NCI-H1092 treated with DMSO at 0.1 percent for 48 hours (cell line): ENCODE measurements around the gene SOCS3.

Experiments
- DNase-seq: peaks from one replicate; lab custom pipeline; 2025; lab: John Stamatoyannopoulos, UW

SOCS3 gene

GRCh38 chr17:78359997-78360370, at the start of gene SOCS3:
SOCS3 (minus strand) TSS chr17:78360077; CDS start chr17:78359095, 982 bp downstream.
- peak; percentile 68 for DNase-seq

- DNase-seq, result peak; percentile 15
These were observed 49.5 kb upstream of the SOCS3 start for GRCh38 chr17:78409191-78409928.

DNA sequence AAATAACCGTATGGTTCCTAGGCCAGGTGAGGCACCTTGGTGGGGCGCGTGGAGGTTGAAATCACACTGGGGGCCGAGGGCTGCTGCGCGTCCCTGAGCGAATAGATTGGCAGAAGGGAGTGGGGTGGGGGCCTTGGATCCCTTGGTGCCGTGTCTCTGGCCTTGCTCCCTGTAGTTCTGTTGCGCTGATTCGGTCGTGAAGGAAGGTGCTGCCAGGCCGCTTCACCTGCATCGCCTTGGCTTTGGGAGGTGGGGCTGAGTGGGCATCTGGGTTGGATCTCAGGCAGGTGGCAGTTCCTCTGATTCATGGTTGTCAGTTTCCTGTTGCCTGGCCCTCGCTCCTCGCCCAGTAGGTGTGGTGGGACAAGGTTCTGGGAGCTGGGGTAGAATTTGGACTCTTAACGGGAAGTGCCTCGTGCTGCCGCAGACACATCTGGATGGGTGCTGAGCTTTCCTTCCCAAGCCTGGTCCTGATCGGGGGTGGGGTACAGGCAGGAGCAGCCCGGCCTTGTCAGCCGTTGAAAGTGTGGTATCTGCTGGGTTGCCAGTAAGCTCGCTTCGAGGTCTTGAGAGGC, 48.7 kb upstream of the SOCS3 start:
- DNase-seq, result no peak

DNA sequence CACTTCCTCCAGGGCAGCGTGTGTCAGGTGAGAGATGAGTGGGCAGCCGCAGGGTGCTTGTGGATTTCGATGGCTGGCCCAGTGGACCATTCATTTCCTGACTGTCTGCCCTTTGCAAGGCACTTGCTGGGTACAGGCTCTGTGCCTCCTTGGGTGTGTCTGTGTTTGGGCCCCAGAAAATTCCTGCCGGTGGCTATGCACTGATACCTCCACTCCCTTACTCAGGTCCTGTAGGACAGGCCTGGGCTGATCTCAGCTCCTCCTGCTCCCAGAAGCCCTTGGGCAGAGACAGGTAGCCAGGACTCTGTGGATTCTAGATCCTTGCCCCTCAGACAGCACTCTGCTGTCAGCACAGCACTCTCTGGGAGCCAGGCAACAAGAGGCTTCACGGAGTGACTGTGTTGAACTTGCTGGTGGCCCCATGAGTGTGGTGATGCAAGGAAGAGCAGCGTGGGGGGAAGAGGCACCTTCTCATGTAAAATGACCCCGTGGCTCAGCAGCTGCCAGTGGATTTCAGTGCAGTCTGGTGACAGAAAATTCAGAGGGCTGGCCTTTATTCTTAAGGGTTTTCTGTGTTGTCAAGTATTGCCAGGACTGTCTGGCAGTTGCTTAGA, 47.6 kb upstream of the SOCS3 start:
- no peak for DNase-seq

- no peak for DNase-seq
These were observed 47.0 kb upstream of the SOCS3 start for GRCh38 chr17:78406920-78407319.

DNA sequence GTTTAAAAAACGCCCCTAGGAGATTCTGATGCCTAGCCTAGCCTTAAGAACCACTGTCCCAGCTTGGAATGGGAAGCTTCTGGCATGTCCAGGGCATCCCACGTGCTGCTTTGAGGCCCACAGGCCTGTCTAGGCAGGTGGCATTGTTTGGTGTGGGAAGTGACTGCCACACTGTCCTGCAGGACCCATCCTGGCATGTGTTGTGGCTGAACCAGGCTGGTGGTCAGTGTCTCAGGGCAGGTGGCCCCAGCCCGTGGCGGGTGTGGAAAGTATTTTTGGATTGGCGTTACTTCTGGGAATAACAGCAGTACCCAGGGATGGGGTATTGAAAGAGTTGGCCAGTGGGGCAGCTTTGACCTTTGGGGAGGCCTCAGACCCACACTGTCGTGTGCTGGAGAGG, 46.5 kb upstream of the SOCS3 start:
- no peak for DNase-seq

DNA sequence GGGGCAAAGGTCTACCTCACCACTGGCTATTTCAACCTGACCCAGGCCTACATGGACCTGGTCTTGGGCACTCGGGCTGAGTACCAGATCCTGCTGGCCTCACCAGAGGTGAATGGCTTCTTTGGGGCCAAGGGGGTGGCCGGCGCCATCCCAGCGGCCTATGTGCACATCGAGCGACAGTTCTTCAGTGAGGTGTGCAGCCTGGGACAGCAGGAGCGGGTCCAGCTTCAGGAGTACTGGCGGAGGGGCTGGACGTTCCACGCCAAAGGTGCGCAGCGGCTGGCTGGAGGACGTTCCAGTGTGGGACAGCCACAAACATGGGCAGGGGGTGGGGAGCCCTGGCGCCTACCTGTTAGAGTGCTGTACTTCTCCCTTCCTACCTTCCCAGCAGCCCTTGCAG, 43.9 kb upstream of the SOCS3 start:
- DNase-seq, result no peak

- DNase-seq, result no peak
These were observed 42.0 kb upstream of the SOCS3 start for GRCh38 chr17:78401891-78402290.

GRCh38 chr17:78401246-78401645, 41.4 kb upstream of the SOCS3 start:
- DNase-seq, result no peak

DNA sequence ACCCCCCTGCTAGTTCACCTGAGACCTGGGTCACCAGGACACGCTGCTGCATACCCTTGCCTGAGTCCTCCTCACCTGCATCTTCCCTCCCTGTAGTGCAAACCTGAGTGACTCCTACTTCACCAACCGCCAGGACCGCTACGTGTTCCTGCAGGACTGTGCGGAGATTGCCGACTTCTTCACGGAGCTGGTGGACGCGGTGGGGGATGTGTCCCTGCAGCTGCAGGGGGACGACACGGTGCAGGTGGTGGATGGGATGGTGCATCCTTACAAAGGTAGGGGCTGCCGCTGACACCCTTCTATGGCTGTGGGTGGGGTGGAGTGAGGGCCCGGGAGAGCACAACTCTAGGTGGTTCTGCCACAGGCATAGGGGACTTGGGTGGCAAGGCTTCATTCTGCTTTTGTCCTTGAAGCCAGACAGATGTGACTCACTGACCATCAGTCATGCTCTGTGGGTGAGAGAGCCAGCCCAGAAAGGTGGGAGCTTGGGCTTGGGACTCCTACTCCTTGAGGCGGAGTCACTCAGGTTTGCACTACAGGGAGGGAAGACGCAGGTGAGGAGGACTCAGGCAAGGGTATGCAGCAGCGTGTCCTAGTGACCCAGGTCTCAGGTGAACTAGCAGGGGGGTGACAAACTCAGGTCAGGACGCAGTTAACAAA, 40.8 kb upstream of the SOCS3 start:
- DNase-seq, result no peak

GRCh38 chr17:78399693-78400144, 39.8 kb upstream of the SOCS3 start:
- DNase-seq, result no peak

GRCh38 chr17:78399028-78399692, 39.3 kb upstream of the SOCS3 start:
- no peak for DNase-seq

GRCh38 chr17:78398390-78398789, 38.5 kb upstream of the SOCS3 start:
- DNase-seq, result no peak

- DNase-seq, result no peak
These were observed 37.8 kb upstream of the SOCS3 start for GRCh38 chr17:78397681-78398101.

- DNase-seq, result no peak
These were observed 36.8 kb upstream of the SOCS3 start for GRCh38 chr17:78396441-78397337.

DNA sequence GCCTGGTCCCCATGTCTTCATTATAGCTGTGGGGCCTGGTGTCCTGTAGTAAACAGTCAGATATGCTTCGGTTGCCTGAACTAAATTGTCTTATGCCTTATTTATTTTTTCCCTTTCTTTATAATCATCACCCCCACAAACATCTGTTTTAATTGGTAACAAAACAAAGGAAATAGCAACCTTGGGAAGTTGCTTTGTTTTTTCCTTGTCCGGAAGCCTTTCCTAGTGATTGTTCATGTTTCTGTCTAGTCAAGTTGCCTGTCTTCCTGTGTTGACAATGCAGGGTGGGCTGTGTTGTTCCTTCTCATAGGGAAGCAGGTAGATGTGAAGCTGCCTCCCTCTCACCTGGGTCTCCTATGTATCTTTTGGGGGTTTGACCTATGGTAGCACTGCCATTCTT, 35.3 kb upstream of the SOCS3 start:
- DNase-seq, result no peak

GRCh38 chr17:78394209-78394608, 34.3 kb upstream of the SOCS3 start:
- peak; percentile 28 for DNase-seq

DNA sequence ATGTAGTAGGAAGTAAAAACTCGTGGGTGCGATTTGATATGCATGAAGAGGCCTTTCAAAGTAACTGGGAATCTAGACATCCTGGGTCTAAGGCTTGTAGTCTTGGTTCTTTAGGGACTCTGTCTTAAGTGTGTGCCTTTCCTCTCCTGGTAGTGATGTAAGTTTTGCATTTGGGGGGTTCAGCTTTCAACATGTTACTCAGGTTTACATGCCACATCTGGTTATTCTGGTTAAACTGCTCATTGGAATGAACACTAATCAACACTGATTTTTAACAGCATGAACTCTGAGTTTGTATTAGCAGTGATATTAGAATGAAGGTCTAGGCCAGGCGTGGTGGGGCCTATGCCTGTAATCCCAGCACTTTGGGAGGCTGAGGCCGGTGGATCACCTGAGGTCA, 33.7 kb upstream of the SOCS3 start:
- no peak for DNase-seq

DNA sequence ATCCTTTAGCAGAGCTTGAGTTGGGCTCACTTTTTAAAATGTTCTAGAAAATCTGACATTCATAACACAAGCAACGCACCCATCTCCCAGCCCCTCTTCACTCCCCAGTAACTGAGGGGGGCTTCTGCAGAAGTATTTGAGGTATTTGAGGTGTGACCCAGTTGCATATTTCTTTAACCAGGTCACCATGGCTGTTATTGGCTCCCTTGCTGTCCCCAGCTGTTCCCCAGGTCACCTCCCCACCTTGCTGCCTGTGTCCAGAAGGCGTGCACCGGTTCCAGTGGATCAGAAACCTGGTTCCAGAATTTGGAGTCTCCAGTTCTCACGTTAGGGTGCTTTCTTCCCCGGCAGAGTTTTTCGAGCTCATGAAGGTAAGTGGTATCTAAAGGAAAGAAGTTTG, 32.4 kb upstream of the SOCS3 start:
- no peak for DNase-seq

DNA sequence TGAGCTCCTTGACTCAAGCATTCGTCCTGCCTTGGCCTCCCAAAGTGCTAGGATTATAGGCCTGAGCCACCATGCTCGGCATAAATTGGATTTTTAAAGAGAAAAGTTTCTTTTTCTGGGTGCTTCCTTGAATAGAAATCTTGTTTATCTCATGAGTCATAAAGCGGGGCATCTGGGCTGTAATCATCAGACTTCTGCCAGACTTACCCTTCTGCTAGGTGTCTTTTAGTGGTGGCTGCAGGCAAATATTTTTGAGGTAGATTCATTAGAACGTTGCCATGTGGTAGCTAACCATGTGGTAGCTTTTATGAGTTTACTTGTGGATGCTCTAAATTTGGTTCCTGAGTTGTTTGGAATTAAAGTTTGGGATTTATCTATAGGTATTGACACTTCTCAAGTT, 32.0 kb upstream of the SOCS3 start:
- no peak for DNase-seq

DNA sequence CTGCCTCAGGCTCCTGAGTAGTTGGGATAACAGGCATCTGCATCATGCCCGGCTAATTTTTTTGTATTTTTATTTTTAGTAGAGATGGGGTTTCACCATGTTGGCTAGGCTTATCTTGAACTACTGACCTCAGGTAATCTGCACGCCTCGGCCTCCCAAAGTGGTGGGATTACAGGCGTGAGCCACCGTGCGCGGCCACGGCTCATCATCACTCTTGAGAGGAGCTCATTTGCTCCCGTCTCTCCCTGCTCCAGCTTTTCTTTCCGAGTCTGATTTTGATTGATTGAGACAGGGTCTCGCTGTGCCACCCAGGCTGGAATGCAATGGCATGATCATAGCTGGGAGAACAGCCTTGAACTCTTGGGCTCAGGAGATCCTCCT, 31.2 kb upstream of the SOCS3 start:
- DNase-seq, result no peak
